BJ (cell line): ENCODE measurements around the gene UEVLD. TPM values are rescaled to one million over a fixed set of nuclear protein-coding genes. Genes with fewer than 3 reads are reported as not detected.

Experiments used
- CTCF ChIA-PET: fragments of 350-600 bp; formaldehyde crosslinking; extraction: SDS; loops from one replicate; lab custom pipeline; 2021; ENCODE audit warnings: antibody characterized with exemption, inconsistent platforms; lab: Yijun Ruan, JAX
- POLR2A ChIA-PET: fragments of 300-600 bp; sonication (Branson Sonifier 250); formaldehyde crosslinking; extraction: SDS; loops from one replicate; lab custom pipeline; 2021; ENCODE audit warnings: antibody characterized with exemption; lab: Charles Lee
- DNase-seq: peaks from one replicate; pipeline ENCODE4 v3.0.0-alpha.2; 2011; ENCODE audit warnings: low read depth
- H3K27me3 ChIP-seq: 2 replicates; pipeline ENCODE4 v1.6.0; 2011; ENCODE audit warnings: low read length; ENCODE audit not compliant: control insufficient read depth, insufficient read depth
- H3K36me3 ChIP-seq: 2 replicates; pipeline ENCODE4 v1.5.1; 2011; ENCODE audit warnings: low read length; ENCODE audit not compliant: control insufficient read depth, insufficient read depth
- H3K4me3 ChIP-seq: 2 replicates; pipeline ENCODE4 v1.5.1; 2011; ENCODE audit warnings: low read depth, mild to moderate bottlenecking, control low read depth, low read length
- polyA plus RNA-seq: library from polyadenylated mRNA; depleted of rRNA; stranded (reverse); fragments of >200 nt; gene quantifications from 2 replicates; pipeline ENCODE4 v1.2.3, GENCODE V29; 2011
- TF ChIP-seq, protein P1 (sequence below): IDR thresholded peaks from 2 replicates; pipeline ENCODE4 v1.5.1; 2011; ENCODE audit warnings: low read depth, mild to moderate bottlenecking, control low read depth, inconsistent platforms, low read length, moderate library complexity; ENCODE audit not compliant: insufficient read depth

UEVLD gene
- polyA plus RNA-seq, 1 experiment: 11.7 TPM

- H3K36me3 ChIP-seq: no peaks in the 10 kb centered on the region
- ChIA-PET CTCF (interaction anchor here (1.0 kb wide), 1 partner anchor 19 kb away, joined by 3 read pairs; no protein-coding TSS in a partner anchor), POLR2A (no interaction called here)
Observed at GRCh38 chr11:18524248-18524647, 64.3 kb downstream of the UEVLD start.

DNA sequence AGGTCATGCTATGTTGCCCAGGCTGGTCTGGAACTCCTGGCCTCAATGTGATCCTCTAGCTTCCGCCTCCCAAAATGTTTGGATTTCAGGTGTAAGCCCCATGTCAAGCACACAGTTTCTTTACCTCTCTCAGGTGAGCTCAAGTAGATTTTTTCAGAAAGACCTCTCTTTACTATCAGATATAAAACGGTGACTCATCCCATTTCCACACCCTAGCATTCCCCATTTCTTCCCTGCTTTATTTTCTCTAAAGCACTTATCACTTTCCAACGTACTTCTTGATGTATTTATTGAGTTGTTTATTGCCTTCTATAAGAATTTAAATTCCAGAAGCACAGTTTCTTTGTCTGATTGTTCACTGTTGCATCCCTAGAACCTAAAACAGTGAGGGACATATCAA, 65.5 kb downstream of the UEVLD start:
- no peaks in the 10 kb centered on the region for H3K27me3 ChIP-seq
- peaks cover under 1% of the 10 kb centered on the region; the same call in 1 of the 2 replicates for H3K36me3 ChIP-seq
- POLR2A ChIA-PET: no interaction called here
- DNase-seq: no peak
- TF ChIP-seq, protein P1, sequence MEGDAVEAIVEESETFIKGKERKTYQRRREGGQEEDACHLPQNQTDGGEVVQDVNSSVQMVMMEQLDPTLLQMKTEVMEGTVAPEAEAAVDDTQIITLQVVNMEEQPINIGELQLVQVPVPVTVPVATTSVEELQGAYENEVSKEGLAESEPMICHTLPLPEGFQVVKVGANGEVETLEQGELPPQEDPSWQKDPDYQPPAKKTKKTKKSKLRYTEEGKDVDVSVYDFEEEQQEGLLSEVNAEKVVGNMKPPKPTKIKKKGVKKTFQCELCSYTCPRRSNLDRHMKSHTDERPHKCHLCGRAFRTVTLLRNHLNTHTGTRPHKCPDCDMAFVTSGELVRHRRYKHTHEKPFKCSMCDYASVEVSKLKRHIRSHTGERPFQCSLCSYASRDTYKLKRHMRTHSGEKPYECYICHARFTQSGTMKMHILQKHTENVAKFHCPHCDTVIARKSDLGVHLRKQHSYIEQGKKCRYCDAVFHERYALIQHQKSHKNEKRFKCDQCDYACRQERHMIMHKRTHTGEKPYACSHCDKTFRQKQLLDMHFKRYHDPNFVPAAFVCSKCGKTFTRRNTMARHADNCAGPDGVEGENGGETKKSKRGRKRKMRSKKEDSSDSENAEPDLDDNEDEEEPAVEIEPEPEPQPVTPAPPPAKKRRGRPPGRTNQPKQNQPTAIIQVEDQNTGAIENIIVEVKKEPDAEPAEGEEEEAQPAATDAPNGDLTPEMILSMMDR: no peak
- no peak overlapping the region for H3K4me3 ChIP-seq
- CTCF ChIA-PET: interaction anchor here (1.0 kb wide), 1 partner anchor 15 kb away, joined by 4 read pairs; no protein-coding TSS in a partner anchor

More at GRCh38 chr11:18524248-18524647, 64.3 kb downstream of the UEVLD start:
- TF ChIP-seq, protein P1: no peak
- Histone ChIP-seq H3K4me3 (no peak overlapping the region), H3K27me3 (no peaks in the 10 kb centered on the region)
- no peak for DNase-seq

DNA sequence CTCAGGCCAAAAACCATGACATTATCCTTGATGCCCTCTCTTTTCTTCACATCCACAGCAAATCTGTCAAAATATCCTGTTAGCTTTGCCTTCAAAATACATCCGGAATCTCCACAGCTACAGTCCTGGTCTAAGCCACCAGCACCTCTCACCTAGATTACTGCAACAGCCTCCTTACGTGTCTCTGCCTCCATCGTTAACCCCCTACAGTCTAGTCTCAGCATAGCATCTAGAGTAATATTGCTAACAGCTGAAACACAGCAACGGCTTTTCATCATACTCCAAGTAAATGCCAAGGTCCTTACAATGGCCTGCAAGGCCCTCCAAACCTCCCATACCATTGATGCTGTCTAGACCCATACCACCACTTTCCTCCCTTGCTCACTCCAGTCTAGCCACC, 66.1 kb downstream of the UEVLD start:
- Histone ChIP-seq H3K36me3 (peaks cover 1% of the 10 kb centered on the region; the same call in 1 of the 2 replicates), H3K27me3 (no peaks in the 10 kb centered on the region), H3K4me3 (no peak overlapping the region)
- ChIA-PET CTCF (interaction anchor here (1.5 kb wide), 1 partner anchor 279 kb away, joined by 3 read pairs; no protein-coding TSS in a partner anchor), POLR2A (no interaction called here)
- DNase-seq: no peak
- TF ChIP-seq, protein P1: no peak

GRCh38 chr11:18521122-18521521, 67.4 kb downstream of the UEVLD start:
- POLR2A ChIA-PET: no interaction called here
- DNase-seq: no peak
- Histone ChIP-seq H3K27me3 (no peaks in the 10 kb centered on the region), H3K4me3 (no peak overlapping the region), H3K36me3 (peaks cover 1% of the 10 kb centered on the region; the same call in 1 of the 2 replicates)
- TF ChIP-seq, protein P1: no peak
- CTCF ChIA-PET: interaction anchor here (1.1 to 1.5 kb wide), 2 partner anchors 12 to 277 kb away, joined by 3 read pairs; no protein-coding TSS in a partner anchor

GRCh38 chr11:18502352-18502751, 86.2 kb downstream of the UEVLD start:
- DNase-seq: no peak
- ChIA-PET CTCF (interaction anchor here (0.6 kb wide), 1 partner anchor 24 kb away, joined by 3 read pairs; no protein-coding TSS in a partner anchor), POLR2A (no interaction called here)
- Histone ChIP-seq H3K27me3 (no peaks in the 10 kb centered on the region), H3K36me3 (peaks cover 6% of the 10 kb centered on the region), H3K4me3 (no peak overlapping the region)
- TF ChIP-seq, protein P1: no peak
